Esophagus muscularis mucosa (tissue), 4 donors: ENCODE data around the gene PTPN7. TPM values are rescaled to one million over a fixed set of nuclear protein-coding genes. Genes with fewer than 3 reads are reported as not detected.

ENCODE experiments used
- DNase-seq: peaks from one replicate; pipeline ENCODE4 v3.0.0-alpha.2; 2017; ENCODE audit errors: extremely low spot score
- H3K27ac ChIP-seq, 4 donors: fragments of 200-600 bp; sonication (generic); replicated peaks in 1 of 4; 1 replicate in 3 of 4; 2 replicates in 1 of 4; pipeline ENCODE4 v1.5.1; 2016 to 2019; ENCODE audit warnings: mild to moderate bottlenecking in 1 of 4
- H3K27me3 ChIP-seq, 4 donors: fragments of 200-600 bp; sonication (generic); one replicate each; pipeline versions ENCODE4 v1.5.1 to v1.6.0; 2016 to 2019
- H3K36me3 ChIP-seq, 4 donors: fragments of 200-600 bp; sonication (generic); one replicate each; pipeline ENCODE4 v1.5.1; 2016 to 2019
- H3K4me1 ChIP-seq, 4 donors: fragments of 200-600 bp; sonication (generic); one replicate each; pipeline ENCODE4 v1.5.1; 2016 to 2019
- H3K4me3 ChIP-seq, 4 donors: fragments of 200-600 bp; sonication (generic); 1 replicate in 2 of 4; 2 replicates in 2 of 4; pipeline ENCODE4 v1.5.1; 2016 to 2019; ENCODE audit warnings: mild to moderate bottlenecking in 4 of 4, moderate library complexity in 1 of 4
- H3K9me3 ChIP-seq, 4 donors: fragments of 200-600 bp; sonication (generic); 1 replicate in 3 of 4; 2 replicates in 1 of 4; pipeline ENCODE4 v1.5.1; 2016 to 2019
- CTCF ChIP-seq, 3 experiments: fragments of 200-600 bp in 2 of 3; fragments of 450-650 bp in 1 of 3; sonication (generic) in 2 of 3; IDR thresholded peaks; one replicate each; pipeline ENCODE4 v1.5.1; 2017 to 2019; ENCODE audit warnings: antibody characterized with exemption in 3 of 3, mild to moderate bottlenecking in 2 of 3, moderate library complexity in 1 of 3
- EP300 ChIP-seq: sonication (generic); formaldehyde crosslinking; IDR thresholded peaks from one replicate; pipeline ENCODE4 v1.6.1; 2017; ENCODE audit warnings: antibody characterized with exemption
- POLR2A ChIP-seq: fragments of 450-650 bp; IDR thresholded peaks from one replicate; pipeline ENCODE4 v1.6.1; 2017; ENCODE audit warnings: antibody characterized with exemption, moderate library complexity, mild to moderate bottlenecking, low read depth
- POLR2AphosphoS5 ChIP-seq, 2 donors: sonication (generic); formaldehyde crosslinking; IDR thresholded peaks; one replicate each; pipeline ENCODE4 v1.6.1; 2017; ENCODE audit warnings: antibody characterized with exemption in 2 of 2
- WGBS: methylation state at CpG from one replicate; pipeline ENCODE4 v1.1.5; 2018; 5-methylcytosine and 5-hydroxymethylcytosine counted together
- intact Hi-C: fragments of 100-400 bp; cut with DNase I; formaldehyde crosslinking; loops from one replicate; pipeline ENCODE4 v1.15.1; 2023
- total RNA-seq, 4 donors: library from RNA; depleted of rRNA; stranded (reverse); fragments of >200 nt; gene quantifications; one replicate each; pipeline versions ENCODE4 v1.1.0 to v1.2.1, GENCODE V29; 2016

Gene PTPN7
- total RNA-seq, 4 donors from 2014 or later: 0.78 to 2.5 (median 1.3) TPM

DNA sequence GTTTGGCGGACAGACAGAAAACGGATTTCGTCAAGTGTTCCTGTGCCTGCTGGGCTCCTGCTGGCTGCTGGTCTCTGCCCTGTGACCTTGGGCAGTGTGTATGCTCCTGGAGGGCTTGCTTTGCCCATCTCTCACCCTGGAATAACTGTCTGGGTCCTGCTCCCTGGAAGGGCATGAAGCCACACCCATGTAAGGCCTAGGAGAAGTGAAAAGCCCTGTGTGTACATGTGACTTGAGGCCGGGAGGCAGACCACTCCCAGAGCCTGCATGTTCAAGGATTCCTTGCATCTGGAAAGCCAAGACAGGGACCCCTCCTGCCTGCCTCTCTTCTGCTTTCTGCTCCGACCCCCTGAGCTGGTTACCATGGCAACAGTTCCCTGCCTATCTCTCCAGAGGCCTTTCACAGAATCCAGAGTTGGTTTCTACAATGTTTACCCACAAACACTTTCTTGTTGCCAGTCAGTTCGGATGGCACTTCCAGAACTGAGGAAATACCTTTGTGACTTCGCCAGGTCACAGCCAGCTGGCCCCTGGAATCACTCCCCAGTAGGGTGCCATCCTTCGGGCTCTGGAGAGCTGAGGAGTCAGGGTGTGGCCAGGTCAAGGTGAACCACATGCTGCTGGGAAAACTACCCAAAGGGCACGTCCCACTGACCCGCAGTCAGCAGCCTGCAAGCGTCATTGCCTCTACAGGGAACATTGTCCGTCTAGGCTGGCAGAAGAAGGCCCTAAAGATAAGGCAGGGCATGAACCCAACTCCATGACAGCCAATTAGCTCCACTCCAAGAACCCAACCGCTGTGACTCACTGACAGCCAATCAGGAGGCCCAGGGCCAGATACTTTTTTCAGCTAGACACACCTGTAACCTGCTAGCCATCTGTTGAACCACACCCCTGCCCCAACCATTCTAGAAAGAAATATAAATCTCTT, 52.3 kb downstream of the PTPN7 start:
- WGBS: 86% methylated on average over 10 of the region's 13 CpGs
- intact Hi-C loops: no loop called here

DNA sequence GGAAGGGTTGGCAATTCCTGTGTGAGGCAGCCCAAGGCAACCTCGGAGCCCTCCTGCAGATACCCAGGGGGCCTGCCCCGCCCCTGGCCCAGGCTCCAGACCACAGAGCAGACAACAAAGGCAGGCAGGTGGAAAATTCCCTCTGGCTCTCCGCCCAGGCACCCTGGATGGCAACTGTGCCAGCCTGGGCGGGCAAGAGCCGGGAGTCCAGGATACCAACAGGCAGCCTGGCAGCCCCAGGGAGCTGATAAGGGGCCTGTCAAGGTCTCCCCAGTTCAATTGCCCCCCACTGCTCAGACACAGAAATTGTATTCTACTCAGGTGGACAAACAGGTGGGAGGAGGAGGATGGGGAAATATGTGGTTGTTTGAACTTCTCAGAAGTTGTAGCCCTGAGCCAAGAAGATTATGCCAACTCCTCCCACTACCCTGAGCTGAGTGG, 53.1 kb downstream of the PTPN7 start:
- H3K9me3 ChIP-seq: no peaks in the 10 kb centered on the region
- no peak overlapping the region for H3K4me3 ChIP-seq
- H3K27me3 ChIP-seq: no peaks in the 10 kb centered on the region
- WGBS: 78% methylated on average over 2 of the region's 5 CpGs
- no peaks in the 10 kb centered on the region for H3K36me3 ChIP-seq
- peaks cover under 1 to 5% (median 5%) of the 10 kb centered on the region in 4 donors for H3K4me1 ChIP-seq
- DNase-seq: no peak
- TF ChIP-seq EP300 (no peak), POLR2AphosphoS5 (IDR thresholded peaks at IDR 0.05) (no peak), CTCF (IDR thresholded peaks at IDR 0.05) (no peak), POLR2A (no peak)
- no peak overlapping the region for H3K27ac ChIP-seq
- intact Hi-C loops: no loop called here

More for the DNA sequence above, 52.3 kb downstream of the PTPN7 start:
- H3K4me3 ChIP-seq: no peak overlapping the region
- no peak for DNase-seq
- no peaks in the 10 kb centered on the region for H3K27me3 ChIP-seq
- TF ChIP-seq CTCF (IDR thresholded peaks at IDR 0.05): no peak
- TF ChIP-seq POLR2A: no peak
- TF ChIP-seq POLR2AphosphoS5 (IDR thresholded peaks at IDR 0.05): no peak
- TF ChIP-seq EP300: no peak
- no peaks in the 10 kb centered on the region for H3K9me3 ChIP-seq
- H3K27ac ChIP-seq: no peak overlapping the region
- H3K4me1 ChIP-seq: peaks cover 8 to 13% (median 11%) of the 10 kb centered on the region in 4 donors
- H3K36me3 ChIP-seq: no peaks in the 10 kb centered on the region

- TF ChIP-seq EP300 (no peak), POLR2A (no peak), CTCF (IDR thresholded peaks at IDR 0.05) (no peak), POLR2AphosphoS5 (IDR thresholded peaks at IDR 0.05) (no peak)
- WGBS: 72% methylated on average over 10 of the region's 10 CpGs
- Histone ChIP-seq H3K4me1 (peaks cover 0 to 5% (median 2%) of the 10 kb centered on the region in 4 donors), H3K27me3 (no peaks in the 10 kb centered on the region), H3K27ac (peak overlapping the region in 1 of 4 donors; percentile 44), H3K4me3 (no peak overlapping the region), H3K36me3 (no peaks in the 10 kb centered on the region), H3K9me3 (no peaks in the 10 kb centered on the region)
- intact Hi-C loops: no loop called here
- no peak for DNase-seq
These were observed 53.8 kb downstream of the PTPN7 start for GRCh38 chr1:202106340-202107254.

- H3K27ac ChIP-seq: no peak overlapping the region
- TF ChIP-seq EP300 (no peak), POLR2AphosphoS5 (IDR thresholded peaks at IDR 0.05) (no peak), CTCF (IDR thresholded peaks at IDR 0.05) (no peak), POLR2A (no peak)
- no peaks in the 10 kb centered on the region for H3K9me3 ChIP-seq
- no peak for DNase-seq
- intact Hi-C loops: no loop called here
- WGBS: 97% methylated on average over 4 of the region's 10 CpGs
- H3K27me3 ChIP-seq: no peaks in the 10 kb centered on the region
- H3K4me1 ChIP-seq: peaks cover 0 to 5% (median 2%) of the 10 kb centered on the region in 4 donors
- no peaks in the 10 kb centered on the region for H3K36me3 ChIP-seq
- H3K4me3 ChIP-seq: no peak overlapping the region
These were observed 54.6 kb downstream of the PTPN7 start for GRCh38 chr1:202105571-202106339.
